Medulla oblongata (tissue), 1 donor: ENCODE measurements around the gene LAPTM5.

Source experiments
- DNase-seq: peaks from one replicate; pipeline ENCODE4 v3.0.0-alpha.2; 2015; ENCODE audit errors: extremely low spot score

The LAPTM5 gene

GRCh38 chr1:30731109-30731805 lies 26.3 kb downstream of the LAPTM5 start:
- DNase-seq = no peak

DNA sequence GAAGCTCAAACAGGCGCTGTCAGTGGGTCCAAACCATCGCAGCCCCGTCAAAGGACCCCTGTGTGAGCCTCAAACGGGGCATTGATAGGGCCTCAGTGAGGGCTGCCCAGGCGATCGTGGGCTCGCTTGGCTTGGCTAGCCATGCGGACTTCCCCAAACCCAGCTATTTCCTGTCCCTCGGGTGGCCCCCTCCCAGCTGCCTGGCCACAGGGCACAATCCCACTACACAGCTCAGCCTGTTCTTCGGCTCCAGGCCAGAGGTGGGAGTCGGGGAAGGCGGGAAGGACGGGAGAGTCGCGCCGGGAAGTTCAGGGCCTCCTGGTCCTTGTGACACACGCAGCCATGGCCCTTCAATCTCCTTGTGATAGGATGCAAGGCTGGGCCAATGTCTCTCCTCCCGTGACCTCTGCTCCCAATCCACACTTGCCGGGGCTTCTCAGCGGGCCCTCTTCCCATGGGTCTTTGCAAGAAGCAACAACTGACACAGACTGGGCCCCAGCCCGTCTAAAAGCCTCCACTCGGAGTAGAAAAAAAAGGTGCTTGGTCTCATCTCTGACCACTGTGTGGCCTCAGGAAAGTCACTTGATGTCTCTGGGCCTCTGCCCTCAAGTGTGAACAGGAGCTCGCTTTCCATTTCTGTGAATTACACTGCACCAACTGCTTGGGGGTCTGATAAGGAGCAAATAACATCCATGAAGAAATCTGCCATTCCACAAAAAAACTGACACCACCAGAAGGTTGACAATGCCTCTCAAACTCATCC lies 27.0 kb downstream of the LAPTM5 start:
- no peak for DNase-seq

- DNase-seq = no peak
Measured at GRCh38 chr1:30729901-30730300, 27.7 kb downstream of the LAPTM5 start.

DNA sequence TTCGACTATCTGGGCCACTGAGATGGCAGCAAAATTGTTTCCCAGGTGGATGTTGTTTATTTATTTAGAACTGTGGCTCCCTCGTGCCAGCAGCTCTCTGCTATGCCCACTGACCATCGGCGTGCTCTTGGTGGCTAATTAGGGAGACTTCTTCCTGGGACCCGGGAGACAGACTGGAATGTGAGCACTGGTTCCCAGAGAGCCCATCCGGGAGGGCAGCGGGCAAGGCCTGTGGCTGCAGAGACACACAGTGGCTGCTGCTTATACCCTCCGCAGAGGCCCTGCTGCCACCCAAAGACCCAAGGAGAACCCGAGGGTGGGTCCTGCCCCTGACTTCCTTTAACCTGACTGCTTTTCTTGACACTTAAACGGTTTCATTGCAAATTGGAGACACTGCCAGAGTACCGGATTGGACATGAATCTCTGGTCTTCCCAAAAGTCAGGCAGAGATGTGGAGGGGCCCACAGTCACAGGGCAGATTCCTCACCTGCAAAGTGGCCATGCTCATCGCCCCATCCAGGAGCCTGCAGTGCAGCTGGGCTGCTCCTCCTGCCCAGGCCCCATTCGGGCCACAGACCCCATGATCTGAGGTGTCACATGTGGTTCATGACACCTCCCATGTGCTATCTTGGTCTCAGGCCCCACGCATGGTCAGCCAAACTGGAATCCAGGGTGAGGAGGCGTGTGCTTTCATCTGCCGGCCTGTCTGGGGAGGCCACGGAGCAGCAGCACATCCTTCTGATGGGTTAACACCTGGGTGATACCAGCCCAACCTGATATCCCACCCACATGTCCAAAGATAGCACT lies 28.5 kb downstream of the LAPTM5 start:
- no peak for DNase-seq

DNA sequence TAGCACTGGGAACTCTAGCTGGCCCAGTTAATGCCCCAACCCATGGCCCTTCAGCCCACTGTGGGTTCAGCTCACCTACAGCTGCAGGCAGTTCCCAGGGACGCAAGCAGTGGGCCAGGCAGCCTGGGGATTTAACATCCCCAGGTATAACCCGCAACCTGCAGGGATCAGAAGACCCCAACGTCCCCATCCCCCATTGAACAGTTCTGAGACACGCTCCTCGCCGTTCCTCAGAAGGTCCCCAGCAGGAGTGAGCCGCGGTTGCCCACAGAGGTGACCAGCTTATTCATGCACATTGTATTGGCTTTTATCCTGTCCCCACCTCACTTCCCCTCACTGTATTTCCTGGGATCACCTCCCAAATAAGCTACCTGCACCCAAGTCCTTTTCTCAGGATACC lies 29.2 kb downstream of the LAPTM5 start:
- DNase-seq = no peak

DNA sequence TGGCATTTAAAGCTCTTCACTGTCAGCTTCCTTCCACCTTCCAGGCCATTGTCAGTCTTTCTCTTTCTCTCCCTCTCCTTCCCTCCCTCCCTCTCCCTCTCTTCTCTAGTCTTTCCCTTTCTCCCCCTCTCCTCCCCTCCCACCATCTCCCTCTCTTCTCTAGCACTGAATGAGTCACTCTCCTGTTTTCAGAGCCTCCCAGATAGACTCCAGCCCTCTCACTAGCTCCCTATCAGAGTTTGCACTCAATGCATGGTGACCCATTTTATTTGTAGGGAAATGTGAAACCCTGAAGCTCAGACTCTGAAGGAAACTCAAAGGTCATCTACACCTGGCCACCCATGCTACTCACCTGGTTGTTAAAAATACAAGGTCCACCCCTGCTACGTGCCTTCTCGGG lies 29.8 kb downstream of the LAPTM5 start:
- no peak for DNase-seq

DNA sequence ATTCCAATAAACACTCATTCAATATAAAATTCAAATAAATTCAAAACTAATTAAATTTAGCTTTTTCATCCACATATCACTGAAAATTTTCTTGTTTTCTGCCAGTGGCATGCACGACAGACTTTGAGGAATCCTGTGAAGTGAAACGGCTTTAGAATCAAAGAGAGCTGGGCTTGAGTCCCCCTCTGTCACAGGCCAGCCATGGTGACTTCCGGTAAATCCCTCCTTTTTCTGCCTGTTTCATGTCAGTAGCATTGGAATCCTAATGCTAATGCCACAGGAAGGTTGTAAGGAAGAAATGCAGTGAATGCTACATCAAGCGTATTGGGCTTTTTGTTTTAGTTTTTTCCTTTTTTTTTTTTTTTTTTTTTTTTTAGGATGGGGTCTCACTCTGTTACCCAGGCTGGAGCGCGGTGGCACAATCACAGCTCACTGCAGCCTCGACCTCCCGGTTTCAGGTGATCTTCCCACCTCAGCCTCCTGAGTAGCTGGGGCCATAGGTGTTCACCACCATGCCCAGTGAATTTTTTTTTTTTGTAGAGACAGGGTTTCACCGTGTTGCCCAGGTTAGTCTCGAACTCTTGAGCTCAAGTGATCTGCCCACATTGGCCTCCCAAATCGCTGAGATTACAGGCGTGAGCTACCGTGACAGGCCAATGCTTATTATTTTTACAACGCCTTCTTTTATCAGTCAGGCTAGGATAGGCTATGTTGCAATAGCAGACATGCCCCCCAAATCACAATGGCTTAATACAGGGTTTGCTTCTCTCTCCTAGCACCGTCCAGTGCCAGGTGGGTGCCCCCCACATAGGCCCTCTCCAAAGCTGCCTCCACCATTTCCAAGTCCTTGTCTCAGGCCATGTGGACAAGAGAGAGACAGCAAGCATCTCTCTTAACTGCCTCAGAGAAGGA lies 30.5 kb downstream of the LAPTM5 start:
- no peak for DNase-seq

- DNase-seq = no peak
Measured at GRCh38 chr1:30726236-30726635, 31.3 kb downstream of the LAPTM5 start.

DNA sequence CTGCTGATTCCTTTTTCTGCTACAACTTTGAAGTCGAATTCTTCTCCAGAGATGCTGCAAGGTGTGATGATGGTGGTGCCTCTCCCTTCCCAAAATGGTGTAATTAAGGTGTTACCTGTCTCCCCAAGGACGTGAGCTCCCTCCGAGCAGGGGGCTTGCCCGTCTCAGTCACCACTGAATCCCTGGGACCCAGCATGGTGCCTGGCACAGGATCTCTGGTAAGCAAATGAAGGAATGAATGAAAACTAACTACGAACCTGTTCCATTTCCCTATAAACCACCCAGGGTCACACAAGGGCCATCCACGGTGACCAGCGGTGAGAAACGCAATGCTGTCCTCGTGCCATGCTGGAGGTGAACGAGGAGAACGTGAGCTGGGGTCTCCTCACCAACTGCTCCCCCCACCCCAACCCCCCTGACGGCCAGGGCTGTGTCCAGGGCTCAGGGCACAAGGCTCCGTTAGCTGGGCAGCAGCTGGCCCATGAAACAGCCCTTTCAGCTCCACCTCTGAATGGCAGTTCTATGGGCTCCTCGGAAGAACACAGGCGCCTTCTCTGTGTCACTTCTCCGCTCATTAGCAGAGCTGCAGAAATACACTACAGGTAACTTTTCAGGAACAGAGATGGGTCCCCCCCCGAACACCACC lies 32.0 kb downstream of the LAPTM5 start:
- peak; percentile 82 for DNase-seq

DNA sequence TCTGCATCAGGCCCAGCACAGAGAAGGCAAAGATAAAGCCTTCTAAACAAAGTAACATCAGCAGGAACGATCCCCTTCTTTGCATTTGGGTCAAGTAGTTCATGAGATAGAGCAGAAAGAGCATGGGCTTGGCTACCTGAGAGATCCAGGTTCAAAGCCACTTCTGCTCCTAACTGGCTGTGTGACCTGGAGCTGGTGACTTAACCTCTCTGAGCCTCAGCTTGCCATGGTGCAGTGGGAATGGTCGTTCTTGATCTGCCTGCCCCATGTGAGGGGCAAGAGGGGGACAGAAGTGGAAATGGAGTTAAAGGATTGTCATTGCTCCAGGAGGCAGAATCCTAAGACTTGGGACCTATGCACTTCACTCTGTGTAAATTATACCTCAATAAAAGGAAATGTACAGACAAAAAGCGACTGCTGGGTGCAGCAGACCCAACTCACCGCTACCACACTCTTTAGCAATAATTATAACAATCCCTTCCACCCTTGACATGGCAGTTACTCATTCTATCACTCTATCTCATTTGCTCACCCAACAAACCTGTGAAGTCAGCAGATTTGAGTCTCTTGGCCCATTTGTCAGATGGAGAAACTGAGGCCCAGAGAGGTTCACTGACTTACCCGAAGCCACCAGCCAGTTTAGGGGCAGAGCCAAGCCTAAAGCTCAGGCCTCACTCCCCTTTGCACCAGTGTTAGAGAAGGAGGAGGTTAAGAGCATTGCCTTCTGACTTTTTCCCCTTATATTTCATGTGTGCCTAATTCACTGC lies 32.7 kb downstream of the LAPTM5 start:
- DNase-seq = no peak

DNA sequence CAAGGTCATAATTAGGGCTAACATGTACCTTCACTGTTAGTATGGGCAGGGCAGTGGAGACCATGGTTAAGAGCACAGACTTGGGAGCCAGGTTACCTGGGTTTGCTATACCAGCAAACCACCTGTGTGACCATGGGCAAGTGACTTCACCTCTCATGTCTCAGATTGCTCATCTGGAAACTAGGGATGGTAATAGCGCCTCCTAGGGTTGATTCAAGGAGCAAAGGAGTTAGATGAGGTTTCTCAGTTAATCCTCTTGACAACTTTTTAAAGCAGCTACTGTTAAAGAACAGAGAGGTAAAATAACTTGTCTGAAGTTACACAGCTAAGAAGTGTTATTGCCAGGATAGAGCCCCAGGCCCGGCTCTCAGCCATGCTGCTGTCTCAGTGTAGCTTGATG lies 33.4 kb downstream of the LAPTM5 start:
- no peak for DNase-seq

GRCh38 chr1:30723331-30723755 lies 34.2 kb downstream of the LAPTM5 start, which contains the start of gene MATN1:
MATN1 (minus strand) TSS chr1:30723585; CDS start chr1:30723551, 34 bp downstream.
- DNase-seq = no peak

DNA sequence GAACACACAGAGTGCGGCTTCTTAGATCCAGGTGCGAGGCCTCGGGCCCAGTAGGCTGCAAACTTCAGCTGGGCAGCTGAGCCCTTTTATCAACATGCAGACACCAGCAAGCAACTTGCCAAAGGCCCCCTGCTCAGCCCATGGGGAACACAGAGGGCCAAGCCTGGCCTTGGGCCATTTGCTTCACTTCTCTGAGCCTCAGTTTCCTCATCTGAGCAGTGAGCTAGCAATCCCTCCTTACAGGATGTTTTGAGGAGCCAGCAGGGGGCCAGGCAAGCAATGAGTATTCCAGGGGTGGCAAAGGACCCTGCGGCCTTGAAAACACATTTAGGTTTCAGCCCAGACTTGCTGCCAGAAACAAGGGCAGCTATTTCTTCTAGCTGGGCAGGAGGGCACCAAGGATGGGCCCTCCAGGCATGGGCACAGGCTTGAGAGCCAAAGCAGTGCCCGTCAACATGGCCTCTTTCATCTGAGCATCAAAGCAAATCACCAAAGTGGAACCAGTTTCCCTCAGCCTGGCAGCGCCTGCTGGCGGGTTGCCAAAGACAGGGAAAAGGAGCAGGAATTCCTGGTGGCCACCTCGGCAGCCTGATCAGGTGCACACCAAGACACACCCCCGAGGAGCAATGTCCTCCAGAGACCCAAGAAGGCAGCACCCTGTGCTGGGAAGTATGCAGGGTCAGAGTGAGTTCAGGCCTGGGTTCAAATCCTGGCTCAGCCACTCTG lies 35.6 kb downstream of the LAPTM5 start:
- no peak for DNase-seq

DNA sequence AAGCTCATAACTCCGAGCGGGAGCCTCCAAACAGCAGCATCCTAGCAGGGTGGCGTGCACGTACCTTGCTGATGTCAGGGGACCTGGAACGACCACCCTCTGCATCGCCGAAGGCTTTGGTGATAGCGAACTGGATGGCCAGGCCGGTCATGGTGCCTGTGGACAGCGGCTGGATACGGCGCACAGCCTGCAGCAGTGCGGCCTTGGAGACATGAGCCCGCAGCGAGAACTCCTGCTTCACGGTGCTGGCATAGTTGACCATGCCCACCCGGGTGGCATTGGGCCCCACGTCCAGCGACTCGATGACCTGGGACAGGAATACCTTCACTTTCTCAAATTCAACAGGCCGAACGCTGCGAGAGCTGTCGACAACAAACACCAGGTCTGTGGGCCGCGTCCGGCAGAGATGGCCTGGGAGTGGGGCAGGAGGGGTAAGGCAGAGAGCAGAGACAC lies 36.2 kb downstream of the LAPTM5 start:
- DNase-seq = no peak

DNA sequence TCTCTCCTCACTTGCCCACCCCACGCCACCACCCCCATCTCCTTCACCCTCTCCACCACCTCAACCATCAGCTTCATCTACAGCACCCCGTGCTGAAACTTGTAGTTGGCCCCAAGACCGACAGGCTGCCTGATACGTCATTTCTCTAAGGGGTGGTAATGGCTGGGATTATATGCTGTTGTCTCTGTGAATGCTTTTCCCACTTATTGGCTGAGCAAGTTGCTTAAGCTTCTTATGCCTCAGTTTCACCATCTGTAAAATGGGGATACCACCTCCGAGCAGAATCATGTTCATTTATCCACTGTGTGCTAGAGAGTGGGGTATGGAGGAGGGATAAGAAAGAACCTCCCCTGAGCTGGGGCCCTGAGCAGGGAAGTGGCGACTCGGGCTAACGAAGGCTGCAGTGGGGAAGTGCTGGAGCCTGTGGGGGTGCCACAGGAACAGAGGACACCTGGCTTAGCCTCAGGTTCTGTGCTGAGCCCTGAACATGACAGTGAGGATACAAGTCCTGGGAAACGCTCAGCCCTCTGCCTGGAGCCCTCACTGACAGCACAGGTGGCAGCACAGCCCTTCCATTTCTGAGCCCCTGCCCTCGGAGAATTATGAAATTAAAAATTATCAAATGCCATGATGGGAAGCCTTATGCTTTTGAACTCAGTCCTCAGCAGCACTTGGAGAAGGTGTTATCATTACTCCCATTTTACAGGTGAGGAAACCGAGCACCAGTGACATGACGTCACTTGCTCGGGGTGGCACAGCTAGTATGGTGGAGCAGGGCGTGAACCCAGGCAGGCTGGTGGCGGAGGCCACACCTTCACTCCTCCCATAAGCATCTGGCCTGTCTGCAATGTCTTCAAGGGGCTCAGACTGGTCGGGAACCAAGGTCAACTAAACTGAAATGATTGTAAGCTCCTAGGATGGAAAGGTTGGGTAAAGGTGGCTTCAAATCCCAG lies 37.0 kb downstream of the LAPTM5 start:
- DNase-seq = no peak

- peak; percentile 94 for DNase-seq
Measured at GRCh38 chr1:30719406-30720270, 37.9 kb downstream of the LAPTM5 start.
